GM20431 (cell line): ENCODE results near the gene SMIM36.
"Not testable (repeated sequence)": the region's sequence is repeated elsewhere in the genome, so short reads cannot be mapped to it uniquely, and the experiment has no call there.

ENCODE experiments used
- in situ Hi-C: fragments of 300-500 bp; cut with MseI, MboI; formaldehyde crosslinking; loops from one replicate; pipeline ENCODE4 v1.15.0; 2020; ENCODE audit warnings: low sequenced_read_pairs; ENCODE audit not compliant: unreplicated experiment

Gene SMIM36

DNA sequence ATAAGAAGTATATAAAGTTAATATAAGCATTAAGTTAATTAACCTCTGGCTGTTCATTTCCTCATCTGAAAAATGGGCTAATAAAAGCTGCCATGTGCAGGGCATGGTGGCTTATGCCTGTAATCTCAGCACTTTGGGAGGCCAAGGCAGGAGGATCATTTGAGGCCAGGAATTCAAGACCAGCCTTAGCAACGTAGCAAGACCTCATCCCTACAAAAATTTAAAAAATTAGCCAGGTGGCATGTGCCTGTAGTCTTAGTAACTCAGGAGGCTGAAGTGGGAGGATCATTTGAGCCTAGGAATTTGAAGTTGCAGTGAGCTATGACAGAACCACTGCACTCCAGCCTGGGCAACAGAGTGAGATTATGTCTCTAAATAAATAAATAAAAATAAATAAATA lies 49.0 kb downstream of the SMIM36 start:
- in situ Hi-C loops = no loop called here

DNA sequence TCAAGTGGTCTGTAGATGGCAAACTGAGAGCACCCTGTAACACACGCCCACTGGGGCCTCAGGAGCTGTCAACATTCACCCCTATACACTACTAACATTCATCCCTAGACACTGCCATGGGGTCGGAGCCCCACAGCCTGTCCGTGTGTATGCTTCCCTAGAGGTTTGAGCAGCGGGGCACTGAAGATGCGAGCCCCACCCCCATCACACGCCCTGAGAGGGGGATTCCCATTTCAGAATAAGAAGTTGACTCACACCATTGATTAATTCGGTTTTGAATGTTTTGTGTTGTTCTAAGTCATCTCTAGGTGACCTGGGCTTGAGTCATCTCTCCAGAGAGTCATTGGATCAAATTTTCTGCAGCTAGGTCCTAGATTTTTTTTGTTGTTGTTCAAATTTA lies 52.3 kb downstream of the SMIM36 start:
- in situ Hi-C loops = no loop called here

DNA sequence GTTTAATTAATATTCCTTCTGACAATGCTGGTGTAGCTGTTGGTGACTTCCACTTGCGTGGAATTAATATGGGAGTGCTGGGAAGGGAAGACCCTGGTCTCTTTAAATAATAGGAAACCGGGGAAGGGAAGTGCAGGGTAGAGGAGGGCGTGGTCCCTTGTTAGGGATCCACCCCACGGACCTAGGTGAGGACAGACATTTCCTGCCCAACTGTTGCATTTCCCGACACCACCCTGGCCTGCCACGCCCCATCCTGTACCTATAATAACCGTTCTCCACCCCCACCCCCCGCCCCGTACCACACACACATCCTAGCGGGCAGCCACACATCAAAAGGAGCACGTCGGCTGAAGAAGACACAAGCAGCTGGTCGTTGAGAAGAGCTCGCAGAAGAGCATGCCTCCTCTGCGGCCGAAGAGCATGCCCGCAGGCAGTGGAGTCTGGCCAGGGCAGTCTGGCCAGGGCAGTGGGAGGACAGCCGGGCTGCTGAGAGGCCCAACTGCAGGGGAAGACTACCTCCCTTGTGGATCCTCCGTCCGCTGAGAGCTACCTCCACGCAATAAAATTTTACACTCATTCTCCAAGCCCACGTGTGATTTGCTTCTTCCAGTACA lies 52.9 kb downstream of the SMIM36 start:
- in situ Hi-C loops = no loop called here

DNA sequence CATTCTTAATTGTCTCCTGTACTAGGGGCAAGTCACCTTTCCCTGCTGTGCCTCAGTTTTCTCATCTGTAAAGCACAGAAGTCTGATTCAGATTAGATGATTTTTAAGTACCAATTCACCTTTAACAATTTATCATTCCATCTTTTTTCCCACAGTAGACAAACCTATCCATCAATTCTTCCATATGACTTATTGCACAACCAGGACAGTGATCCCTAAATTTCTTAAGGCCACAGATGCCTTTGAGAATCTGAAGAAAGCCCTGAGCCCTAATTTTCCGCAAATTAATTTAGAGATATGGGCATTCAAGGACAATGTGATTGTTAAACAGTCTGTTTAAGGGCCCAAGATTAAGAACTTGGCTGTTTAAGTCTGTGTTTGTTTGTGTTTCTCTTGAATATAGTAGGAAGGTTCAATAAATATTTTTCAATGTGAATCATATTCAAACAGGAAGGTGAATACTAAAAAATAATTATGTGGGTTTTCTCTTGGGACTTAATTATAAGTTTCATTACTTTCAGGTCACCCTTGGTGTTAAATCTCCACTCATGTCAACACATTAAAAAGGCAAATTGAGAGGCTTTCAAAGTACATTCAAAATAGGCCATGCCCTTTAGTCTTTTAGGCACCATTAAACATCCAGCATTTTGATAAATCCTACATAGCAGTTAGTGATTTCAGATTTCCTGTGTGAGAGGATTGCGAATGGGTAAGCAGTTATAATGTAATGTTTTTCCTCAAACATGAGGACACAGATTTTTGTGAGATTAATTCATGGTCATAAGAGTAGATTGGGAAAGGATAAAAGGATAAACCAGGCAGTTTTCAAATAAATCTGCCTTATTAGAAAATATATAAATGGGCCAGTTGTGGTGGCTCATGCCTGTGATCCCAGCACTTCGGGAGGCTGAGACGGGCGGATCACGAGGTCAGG lies 54.7 kb downstream of the SMIM36 start:
- in situ Hi-C loops = no loop called here

DNA sequence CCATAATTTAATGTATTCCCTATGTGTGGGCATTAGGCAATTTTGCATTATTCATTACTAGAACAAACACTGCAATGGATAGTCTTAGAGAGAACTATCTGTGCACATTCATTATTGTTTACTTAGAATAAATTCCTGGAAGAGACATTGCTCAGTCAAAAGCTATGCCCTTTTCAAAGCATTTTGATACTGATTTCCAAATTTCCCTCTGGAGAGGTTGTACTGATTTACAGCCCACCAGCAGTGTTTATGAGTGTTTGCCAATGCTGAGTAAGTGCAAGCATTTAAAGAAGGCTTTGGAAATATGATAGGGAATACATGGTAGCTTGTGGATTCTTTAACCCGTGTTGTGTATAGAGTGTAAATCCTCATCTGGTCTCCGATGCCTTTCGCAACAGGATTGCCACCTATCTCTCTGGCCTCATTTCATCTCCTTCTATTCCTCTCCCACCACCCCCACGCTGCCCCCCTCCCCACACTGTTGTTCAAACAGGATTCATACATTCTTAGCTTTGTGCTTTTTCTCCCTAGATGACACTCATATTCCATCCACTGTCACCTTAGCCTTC lies 56.3 kb downstream of the SMIM36 start:
- in situ Hi-C loops = no loop called here

DNA sequence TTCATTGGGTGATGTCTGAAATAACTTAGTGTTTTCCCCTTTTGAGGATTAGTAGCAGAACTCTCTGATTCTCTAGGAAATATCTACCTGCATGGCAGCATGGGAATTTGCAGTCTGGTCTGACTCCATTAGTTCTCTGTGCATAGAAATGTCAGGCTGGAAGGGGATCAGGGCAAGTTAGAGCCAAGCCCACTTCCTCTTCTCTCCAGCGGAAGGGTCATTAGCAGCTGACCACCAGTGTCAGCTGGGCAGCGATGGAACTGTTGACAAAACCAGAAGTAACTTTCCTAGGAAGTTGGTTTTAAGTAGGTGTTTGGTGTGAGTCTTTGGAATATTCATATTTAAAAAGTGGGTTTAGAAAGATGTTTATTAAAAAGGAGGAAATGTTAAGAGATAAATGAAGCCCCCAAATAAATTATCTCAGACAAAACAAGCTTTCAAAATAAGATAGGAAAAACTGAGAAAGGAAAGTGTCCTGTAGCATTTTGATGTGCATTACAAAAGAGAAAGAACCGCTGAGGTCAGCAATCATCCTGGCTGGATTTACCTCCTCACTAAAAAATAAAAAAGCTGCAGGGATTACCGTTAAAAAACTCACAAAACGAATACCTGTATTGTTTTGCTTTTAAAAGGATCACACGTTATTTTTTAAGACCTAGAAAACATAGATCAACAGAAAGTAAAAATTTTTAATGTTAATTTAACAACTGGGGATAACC lies 57.3 kb downstream of the SMIM36 start:
- in situ Hi-C loops = no loop called here

DNA sequence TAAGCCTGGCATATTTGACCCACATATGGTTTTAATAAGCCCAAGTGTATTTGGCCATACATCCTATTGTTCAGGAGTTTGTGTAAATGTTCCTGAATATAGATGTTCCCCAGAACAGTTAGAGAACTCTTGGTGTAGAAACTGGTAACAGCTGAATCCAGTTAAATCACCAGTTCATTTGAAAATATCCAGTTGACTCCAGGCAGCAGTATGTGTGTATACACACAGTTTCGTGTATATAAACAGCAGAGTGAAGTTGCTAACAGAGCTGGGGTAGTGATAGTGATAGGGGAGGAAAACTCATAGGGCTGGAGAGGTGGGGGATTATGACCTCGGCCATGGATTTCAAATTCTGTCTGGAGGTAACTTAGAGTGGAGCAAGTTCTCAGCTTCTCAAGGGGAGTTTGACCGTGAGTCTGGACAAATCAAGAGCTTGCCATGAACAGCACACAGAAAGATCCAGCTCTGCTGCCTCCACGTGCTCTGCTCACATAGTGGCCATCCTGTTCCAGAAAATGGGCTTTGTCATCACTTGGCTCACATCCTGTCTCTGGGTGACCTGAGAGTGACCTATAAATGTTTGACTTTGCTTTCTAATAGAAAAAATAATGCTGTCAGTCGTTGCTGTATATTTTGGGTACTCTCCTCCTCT lies 59.0 kb downstream of the SMIM36 start:
- in situ Hi-C loops = no loop called here

DNA sequence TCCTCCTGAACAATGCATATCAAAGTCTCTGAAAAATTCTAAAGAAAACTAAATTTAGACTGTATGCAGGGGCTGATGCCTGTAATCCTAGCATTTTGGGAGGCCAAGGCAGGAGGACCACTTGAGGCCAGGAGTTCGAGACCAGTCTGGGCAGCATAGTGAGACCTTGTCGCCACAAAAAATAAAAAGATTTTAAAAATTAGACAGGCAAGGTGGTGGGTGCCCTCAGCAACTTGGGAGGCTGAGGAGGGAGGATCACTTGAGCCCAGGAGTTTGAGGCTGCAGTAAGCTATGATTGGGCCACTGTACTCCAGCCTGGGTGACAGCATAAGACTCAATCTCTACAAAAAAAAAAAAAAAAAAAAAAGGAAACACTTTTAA lies 59.5 kb downstream of the SMIM36 start:
- in situ Hi-C loops = no loop called here

DNA sequence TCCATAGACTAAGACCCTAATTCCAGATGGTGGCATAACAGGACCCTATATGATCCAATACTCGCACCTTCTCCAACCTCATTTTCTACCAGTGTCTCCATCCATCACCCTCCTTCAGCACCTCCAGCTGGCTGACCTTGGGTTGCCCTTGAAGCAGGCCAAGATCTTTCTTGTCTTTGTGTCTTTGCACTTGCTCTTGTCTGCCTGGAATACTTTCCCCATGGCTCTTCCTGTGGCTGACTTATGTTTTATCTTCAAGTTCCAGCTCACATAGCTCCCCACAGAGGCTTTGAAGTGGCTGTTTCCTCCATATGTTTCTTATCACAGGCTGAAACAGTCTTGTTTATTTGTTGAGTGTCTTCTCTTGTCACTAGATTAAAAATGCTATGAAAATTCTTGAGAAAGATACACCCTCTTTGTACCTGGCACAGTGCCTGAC lies 60.0 kb downstream of the SMIM36 start:
- in situ Hi-C loops = no loop called here

DNA sequence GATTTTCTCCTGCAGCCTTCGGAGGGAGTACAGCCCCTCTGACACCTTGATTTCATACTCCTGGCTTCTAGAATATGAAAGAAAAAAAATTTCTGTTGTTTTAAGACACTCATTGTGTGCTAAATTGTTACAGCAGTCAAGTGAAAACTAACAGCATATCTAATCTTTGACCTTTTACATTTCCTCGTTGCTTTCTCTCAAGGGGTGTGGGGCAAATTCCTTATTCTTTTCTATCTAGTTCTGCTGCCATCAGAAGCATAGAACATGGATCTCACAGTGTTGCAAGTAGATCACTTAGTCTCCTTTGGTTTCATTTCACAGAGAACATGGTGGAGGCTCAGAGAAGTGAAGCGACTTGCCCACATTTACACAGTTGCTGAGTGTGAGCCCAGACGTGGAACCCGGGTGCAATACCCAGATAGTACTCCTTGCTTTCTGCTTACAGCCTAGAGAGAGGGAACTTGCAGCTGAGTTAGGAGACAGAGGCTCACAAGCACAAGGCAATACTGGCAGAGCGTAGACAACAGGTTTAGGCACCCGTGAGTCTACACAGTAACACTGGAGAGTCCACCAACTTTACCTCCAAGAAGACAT lies 60.9 kb downstream of the SMIM36 start:
- in situ Hi-C loops = no loop called here

DNA sequence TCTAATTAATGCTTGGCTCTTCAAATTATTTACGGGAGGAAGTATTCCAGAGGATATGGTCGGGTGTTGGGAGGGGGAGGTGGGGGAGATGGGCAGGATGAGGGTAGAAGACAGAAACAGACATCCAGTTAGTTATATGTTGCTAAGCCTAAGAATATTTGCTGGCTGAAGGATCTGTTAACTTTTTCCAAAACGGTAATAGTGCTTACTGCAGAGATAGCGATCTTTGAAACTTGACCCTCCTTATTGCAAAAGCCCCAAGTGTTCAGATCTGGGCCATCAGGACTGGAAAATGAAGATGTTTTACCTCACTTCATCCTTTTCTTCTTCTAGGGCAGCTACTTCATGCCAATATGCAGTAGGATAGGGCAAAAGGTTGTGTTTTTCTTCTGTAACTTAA lies 62.6 kb downstream of the SMIM36 start:
- in situ Hi-C loops = no loop called here

DNA sequence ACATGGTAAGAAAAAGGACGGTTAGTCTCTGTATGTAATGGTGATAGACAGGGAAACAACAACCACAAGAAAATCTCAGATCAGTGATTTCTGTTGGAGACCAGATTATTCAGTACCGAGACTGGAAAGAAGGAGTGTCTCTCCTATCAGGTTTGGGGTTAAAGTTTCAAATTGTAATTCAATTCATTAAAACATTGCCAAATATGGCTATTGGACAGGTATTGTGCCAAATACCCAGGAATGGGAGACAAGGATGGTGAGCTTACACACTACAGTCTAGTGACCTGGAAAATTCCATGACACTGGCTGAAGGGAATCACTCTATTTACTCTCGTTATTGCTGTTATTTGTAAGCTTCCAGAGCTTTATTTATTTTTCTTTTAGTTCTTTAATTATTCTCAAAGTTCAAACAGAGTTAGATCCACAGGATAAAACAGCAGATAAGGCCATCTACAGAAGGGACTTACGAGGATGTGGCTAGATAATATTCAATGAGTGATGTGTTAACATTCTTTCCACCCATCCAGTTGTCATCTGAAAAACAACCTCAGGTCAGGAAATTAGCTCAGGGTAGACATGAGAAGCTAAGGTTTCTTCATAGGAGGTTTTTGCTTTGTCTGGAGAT lies 64.6 kb downstream of the SMIM36 start:
- in situ Hi-C loops = no loop called here

DNA sequence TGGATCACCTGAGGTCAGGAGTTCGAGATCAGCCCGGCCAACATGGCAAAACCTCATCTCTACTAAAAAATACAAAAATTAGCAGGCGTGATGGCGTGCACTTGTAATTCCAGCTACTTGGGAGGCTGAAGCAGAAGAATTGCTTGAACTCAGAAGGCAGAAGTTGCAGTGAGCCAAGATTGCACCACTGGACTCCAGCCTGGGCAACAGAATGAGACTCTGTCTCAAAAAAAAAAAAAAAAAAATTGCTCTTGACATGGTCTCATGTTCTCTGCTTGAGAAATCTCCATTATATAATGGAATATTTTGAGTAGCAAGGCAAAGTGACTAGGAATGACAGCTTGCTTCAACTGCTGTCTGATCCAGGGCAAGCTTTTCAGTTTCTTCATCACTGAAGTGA lies 65.2 kb downstream of the SMIM36 start:
- in situ Hi-C loops = not testable (repeated sequence)

DNA sequence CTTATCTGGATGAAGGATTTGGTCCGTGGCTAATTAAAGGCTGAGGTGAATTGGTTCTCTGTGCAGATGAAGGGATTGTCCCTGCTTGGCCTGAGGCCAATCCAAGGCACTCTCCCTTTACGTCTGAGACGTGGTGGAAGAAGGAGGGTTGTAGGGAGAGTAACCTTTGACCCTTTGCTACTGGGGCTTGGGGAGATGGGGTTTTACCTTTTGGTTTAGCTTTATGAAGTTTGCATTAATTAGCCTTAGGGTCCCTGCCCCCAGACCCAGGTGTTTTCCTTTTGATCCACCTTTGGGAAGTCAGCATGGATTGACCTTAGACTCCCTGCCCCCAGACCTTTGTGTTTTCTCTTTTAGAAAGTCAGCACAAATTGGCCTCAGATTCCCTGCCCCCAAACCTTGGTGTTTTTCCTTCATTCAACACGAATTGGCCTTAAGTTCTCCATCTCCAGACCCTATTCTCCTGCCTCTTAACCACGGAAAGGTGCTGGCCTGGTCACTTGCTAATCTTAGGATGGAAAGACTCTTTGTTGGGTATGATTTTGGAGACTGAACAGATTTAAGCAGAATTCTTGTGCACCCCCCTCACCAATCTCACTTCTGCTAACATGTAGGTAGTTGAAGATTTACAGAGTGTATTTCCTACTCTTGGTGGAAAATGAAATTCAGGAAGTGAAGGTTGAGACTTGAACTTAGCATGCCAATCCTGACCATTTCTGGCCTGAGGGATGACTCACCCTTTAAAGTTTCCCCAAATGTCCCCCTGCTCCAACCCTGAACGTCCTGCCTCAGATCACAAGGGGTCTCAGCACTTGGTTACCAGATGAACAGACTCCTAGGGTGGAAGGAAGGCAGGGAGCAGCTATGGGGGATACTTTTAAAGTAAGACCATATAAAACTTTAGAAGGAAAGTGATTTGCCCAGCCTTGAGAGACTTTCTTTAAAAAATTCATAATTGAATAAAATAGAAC lies 66.5 kb downstream of the SMIM36 start:
- in situ Hi-C loops = no loop called here

DNA sequence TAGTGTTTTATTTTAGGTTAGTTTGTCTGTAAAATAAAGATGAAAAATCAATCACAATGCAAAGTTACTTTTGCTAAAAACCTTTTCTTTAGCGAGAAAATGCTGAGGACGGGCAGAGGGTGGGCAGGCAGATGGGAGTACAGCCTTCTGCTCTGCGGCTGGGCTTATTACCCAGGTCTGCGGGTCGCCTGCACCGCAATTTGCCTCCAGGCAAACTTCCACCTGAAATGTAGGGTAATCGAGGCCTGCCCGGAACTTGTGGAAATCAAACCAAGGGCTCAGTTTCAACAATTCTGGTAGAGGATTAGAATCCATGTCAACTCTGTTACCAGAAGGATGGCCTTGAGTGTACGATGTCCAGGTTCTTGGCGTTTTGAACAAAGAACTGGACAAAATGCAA lies 67.3 kb downstream of the SMIM36 start:
- in situ Hi-C loops = no loop called here

DNA sequence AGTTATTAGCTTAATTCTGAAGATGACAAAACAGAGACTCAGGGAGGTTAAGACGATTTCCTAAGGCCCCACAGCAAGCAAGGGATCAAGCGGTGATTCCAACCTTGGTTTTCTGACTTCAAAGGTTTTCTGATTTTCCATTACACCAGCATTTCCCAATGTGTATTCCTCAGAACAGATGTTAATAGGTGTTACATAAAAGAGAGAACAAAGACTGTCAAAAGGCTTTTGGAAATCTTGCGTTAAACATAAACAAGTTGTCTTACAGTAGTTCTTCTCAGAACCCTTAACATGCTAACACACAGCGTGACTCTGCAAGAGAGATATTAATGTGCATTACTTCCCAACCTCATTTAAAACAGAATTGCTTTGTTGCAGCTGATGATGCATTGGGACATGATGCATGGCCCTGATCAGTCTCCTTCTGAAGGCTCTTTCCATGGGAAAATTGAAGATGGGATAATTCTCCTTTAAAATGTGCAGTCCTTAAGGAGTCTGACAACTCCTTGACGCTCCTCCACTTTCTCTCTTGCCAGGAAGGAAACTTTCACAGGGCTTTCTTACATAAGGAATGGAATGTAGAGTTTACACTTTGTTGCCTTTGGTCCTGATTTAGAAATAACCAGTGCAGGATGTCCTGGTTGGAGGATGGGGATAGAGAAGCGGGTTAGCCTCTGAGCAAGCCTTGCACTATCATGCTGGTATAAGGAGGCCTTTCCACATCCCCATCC lies 68.1 kb downstream of the SMIM36 start:
- in situ Hi-C loops = no loop called here

DNA sequence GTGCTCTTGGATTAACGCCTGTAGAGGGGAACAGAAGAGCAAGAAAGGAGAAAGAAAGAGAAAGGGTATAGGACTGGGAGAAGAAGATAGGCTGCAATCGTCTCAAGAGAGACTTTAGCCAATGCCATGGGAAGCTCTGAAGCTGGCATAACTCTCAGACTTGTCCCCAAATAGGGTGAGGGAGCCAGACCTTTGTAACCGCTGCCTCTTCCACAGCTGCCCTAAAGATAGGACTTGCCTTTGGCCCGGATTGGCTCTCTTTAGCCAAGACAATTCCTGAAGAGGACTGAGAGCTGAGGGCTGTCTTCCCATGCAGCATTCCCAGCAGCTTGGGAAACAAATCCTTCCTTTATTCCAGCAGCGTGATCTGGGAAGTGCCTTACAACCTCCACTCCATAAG lies 68.8 kb downstream of the SMIM36 start:
- in situ Hi-C loops = no loop called here

DNA sequence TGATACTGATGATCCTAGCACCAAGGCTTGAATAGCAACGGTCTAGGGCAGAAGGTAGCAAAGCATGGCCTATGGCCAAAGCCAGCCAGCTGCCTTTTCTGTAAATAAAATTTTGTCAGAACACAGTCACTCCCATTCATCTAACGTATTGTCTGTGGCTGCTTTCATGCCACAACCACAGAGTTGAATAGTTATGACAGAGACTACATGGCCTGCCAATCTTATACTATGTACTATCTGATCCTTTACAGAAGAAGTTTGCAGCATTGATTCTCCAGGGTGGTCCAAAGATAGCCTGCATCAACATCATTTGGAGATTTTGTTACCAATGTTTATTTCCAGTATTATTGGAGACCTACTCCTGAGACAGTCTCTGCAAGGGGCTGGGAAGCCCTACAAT lies 69.7 kb downstream of the SMIM36 start:
- in situ Hi-C loops = no loop called here
